NOMO-1 (cell line): Measurements from ENCODE around the gene YAE1.
"Not testable (repeated sequence)": the region's sequence is repeated elsewhere in the genome, so short reads cannot be mapped to it uniquely, and the experiment has no call there.

Source experiments
- DNase-seq, 2 experiments: peaks; one replicate each; lab custom pipeline; 2025; ENCODE audit not compliant: unreplicated experiment in 2 of 2; lab: John Stamatoyannopoulos, UW

YAE1 gene

GRCh38 chr7:39566023-39566921 is at the start of gene YAE1:
TSS of gene YAE1 (plus strand) at chr7:39566404. CDS start at chr7:39566419, 15 bp downstream.
- DNase-seq = peak; percentile 69 to 76

- DNase-seq = no peak
These were observed 49.7 kb upstream of the YAE1 start for GRCh38 chr7:39516498-39516897.

- no peak for DNase-seq
These were observed 49.0 kb upstream of the YAE1 start for GRCh38 chr7:39517240-39517639.

- DNase-seq = no peak
These were observed 40.3 kb upstream of the YAE1 start for GRCh38 chr7:39525926-39526325.

- DNase-seq = no peak
These were observed 39.5 kb upstream of the YAE1 start for GRCh38 chr7:39526666-39527065.

GRCh38 chr7:39527296-39527695 is 38.9 kb upstream of the YAE1 start:
- DNase-seq = no peak

- no peak for DNase-seq
These were observed 38.3 kb upstream of the YAE1 start for GRCh38 chr7:39527951-39528350.

GRCh38 chr7:39528849-39529248 is 37.4 kb upstream of the YAE1 start:
- DNase-seq = no peak

- no peak for DNase-seq
These were observed 36.6 kb upstream of the YAE1 start for GRCh38 chr7:39529582-39529981.

- no peak for DNase-seq
These were observed 35.2 kb upstream of the YAE1 start for GRCh38 chr7:39530971-39531370.

- DNase-seq = no peak
These were observed 34.4 kb upstream of the YAE1 start for GRCh38 chr7:39531818-39532217.

GRCh38 chr7:39532832-39533231 is 33.4 kb upstream of the YAE1 start:
- no peak for DNase-seq

- no peak for DNase-seq
These were observed 31.6 kb upstream of the YAE1 start for GRCh38 chr7:39534599-39534998.

- DNase-seq = no peak
These were observed 31.1 kb upstream of the YAE1 start for GRCh38 chr7:39535064-39535463.

- DNase-seq = no peak
These were observed 30.5 kb upstream of the YAE1 start for GRCh38 chr7:39535720-39536119.

- no peak for DNase-seq
These were observed 29.3 kb upstream of the YAE1 start for GRCh38 chr7:39536951-39537350.

- DNase-seq = no peak
These were observed 26.4 kb upstream of the YAE1 start for GRCh38 chr7:39539816-39540215.

GRCh38 chr7:39540320-39540719 is 25.9 kb upstream of the YAE1 start:
- DNase-seq = no peak

- DNase-seq = no peak
These were observed 24.7 kb upstream of the YAE1 start for GRCh38 chr7:39541511-39541910.

GRCh38 chr7:39544774-39545173 is 21.4 kb upstream of the YAE1 start:
- DNase-seq = not testable (repeated sequence)

GRCh38 chr7:39547336-39547735 is 18.9 kb upstream of the YAE1 start:
- DNase-seq = no peak

- no peak for DNase-seq
These were observed 15.8 kb upstream of the YAE1 start for GRCh38 chr7:39550411-39550810.

- no peak for DNase-seq
These were observed 12.8 kb upstream of the YAE1 start for GRCh38 chr7:39553436-39553835.
